ENCODE measurements around the gene COL2A1.

COL2A1 gene

DNA sequence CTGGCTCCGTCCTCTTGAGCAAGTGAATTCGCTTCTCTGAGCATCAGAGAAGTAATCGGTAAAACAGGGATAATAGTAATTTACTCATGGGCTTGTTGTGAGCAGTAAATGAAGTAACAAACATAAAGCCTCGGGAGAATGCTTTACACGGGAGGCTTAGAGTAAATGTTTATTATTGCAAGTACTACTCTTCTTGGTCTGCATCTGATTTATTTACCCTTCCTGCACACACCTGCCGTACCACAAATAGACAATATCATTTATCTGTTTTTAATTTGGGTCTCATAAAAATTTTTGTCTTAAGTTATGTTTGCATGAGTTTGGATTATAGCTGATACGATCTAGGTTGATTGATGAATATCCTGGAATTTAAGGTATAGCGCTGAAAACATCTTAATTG is 7.8 kb upstream of the COL2A1 start:
- no peak for DNase-seq (ENCODE audit: low spot score)

DNA sequence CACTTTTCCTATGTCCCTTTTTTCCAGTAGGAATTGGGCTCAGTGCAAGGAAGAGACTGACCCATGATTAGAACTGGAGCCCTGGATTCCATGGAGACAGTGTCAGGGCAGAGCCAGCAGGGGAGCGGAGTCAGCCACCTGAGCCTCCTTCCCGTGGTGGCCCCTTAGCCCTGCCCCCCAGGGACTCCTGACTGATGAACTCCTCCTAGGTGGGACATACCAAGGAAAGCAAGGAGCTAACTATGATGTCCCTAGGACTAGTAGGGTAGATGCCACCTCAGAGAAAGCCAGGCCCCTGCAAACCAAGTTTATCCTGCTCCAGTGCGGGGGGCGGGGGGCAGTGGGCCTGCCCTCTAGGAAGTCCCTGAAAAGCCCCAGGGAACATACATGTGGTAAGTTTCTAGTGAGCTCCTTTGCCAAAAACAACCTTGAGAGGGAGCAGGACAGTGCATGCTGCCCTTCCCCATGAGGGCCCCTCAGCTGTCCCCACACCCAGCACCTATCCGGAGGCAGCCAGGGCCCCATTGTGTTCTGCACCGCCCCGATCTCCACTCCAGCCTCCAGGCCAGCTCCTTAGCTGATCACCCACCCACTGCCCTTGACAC is 6.2 kb upstream of the COL2A1 start:
- no peak for DNase-seq (ENCODE audit: low spot score)

DNA sequence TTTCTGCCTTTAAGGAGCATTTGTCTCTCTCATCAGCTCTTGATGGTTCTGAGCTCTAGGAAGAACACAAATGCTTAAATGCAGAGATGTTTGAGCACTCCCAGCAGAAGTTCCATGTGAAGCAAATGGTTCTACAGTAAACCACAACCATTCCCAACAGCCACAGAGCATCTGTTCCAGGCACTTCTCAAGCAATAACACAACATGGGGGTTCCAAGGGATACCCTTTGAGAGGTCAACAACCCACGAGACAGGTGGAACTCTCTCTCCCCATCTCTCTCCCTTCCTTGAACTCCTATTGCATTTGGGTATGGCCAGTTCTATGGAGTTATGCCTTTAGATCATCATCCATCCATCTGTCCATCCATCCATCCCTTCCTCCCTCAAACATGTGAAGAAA is 5.2 kb upstream of the COL2A1 start:
- DNase-seq (ENCODE audit: low spot score): no peak

DNA sequence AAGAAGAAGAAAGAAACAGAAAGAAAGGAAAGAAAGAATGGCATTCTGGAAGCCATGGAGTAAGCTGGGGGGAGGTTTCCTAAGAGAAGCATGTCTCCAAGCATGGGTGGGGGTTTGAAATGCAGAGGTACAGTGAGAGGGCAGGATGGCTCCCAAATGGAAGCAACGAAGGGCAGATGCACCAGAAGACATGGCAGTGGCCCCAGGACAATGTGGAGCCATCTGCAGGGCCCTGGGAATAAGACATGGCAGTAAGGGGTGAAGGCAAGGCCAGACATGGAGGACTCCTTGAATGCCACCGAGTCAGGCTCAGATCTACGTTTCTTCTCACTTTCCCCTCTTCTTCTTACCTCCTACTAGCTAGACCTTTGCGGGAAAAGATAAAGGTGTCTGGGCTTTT is 4.7 kb upstream of the COL2A1 start:
- no peak for DNase-seq (ENCODE audit: low spot score)

DNA sequence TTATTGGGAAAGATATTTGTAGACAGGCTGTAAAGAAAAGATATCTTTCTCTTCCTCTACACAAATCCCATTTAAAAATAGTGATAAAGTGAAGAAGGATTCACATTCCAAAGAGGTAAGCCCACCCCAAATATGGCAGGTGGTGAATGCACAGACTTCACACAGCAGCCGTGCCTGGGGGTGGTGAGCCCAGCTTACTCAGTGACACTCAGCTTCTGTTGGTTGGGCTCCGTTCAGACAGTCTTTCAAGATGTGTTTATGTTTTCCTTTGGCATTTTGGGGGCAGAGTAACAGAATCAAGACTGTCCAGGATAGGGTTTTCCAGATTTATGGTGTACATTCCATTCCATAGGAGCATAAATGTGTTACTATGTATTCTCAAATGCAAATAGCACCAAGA is 4.1 kb upstream of the COL2A1 start:
- DNase-seq (ENCODE audit: low spot score): no peak

DNA sequence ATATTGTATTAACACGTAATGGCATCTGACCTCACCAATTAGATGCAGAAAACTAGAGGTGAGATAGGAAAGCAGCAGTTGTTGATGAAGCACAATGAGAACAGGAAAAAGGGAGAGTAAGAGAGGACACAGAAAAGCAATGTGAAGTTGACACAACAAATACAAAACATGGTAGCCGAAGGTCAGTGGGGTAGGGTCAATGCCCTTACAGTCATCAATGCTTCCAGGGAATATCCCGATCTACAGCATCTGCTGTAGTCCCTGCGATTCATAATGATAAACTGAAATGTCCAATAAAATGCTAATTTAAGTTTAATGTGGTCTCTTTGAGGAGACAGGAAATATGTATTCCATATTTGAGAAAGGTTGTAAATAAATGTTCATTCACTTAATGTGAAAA is 2.9 kb upstream of the COL2A1 start:
- DNase-seq (ENCODE audit: low spot score): no peak

DNA sequence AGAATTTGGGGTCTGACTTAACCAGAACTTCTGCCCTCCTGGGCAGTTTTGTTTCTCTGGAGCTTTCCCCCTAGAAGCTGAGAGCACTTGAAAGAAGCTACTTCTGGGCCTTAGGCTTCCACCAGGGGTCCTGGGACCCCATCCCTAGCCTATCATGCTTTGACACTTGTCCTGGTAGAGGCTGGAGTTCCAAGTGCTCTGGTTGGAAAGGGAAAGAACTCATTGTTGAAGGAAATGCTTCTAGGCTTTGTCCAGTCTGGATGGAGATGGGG is 1.4 kb upstream of the COL2A1 start:
- DNase-seq (ENCODE audit: low spot score): no peak

DNA sequence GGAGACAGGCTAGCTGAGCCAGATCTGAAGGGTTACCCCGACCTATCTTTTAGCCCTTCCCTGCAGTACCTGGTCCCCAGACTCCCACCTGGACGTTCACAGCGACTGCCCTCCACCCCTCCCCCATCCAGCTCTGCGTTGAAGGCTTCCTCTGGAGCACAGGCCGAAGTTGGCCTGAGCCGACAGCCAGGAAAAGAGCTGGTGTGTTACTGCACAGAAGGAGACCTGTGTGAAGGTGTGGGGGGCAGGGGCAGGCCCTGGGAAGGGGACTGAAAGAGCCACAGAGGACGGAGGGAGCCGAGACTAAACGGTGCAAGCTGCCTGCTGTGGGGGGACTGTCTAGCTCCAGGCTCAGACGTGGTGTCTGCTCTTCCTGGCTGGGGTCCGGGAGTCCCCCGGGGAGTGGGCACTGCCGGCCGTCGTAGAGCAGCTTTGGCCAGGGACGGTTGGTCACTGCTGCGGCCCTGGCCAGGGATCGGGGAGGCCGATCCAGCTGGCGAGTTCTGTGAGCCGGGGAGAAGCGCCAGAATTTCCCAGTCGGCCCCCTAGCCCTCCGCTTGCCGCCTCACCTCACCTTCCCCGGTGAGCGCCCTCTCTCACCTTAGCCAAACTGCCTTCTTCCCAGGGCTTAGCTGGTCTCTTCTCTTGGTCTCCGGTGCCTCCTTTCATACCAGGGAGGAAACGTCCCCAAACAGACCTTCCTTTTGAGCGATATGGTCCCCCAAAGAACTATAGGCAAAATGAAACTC is 899 bp upstream of the COL2A1 start:
- DNase-seq (ENCODE audit: low spot score): no peak

DNA sequence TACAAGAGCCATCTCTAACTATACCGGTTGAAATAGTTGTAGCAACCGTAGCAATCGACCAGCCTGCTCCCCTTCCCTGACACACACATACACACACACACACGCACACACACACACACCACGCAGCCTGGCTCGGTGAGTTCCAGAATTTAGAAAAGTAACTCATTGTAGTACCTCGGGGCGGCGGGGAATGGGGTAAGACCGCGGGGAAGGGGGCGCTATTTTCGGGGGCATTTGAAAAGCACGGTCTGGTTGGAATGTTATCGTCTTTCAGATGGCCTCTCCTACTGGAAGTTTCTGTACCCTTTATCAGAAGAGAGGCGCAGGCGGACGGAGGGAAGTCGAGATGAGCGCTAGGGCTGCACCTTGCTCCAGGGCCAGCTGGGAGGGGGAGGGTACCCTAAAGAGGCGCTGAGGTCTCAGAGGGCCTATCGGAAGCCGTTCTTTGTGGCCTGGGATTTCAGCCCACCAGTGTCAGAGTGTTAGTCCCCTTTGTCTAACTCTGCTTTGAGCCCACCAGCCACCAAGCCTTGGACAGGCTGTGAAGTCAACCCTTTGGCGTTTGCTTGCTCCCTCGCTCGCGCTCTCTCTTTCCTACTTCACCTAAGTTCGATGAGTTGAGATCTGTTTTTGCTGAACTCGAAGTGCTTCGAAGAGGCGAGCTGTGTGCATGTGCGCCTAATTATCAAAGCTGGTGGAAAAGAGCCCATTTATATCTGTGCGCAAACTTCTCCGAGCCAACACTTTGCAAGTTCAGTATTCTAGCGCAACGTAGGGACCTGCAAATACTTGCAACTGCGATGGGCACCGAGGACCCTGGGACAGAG is 837 bp downstream of the COL2A1 start:
- no peak for DNase-seq (ENCODE audit: low spot score)

DNA sequence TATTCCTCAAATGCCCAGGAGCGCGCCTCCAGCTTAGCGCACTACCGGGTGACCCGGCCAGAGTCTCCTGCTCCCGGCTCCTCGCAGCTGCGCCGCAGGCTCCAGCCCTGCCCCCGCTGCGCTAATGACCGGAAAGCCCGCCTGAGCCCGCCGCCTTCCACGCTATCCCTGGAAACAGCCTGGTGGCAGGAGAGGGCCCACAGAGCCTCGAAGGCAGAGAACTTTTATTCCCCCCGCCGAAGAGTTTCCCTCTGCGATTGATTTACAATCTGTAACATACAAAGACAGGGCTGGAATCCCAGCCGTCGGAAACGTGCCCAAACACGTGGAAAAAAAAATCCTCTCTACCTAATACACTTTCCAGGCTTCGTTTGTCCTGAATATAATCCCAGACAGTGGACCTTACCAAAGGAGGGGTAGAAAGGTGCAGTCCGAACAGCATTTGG is 1.5 kb downstream of the COL2A1 start:
- DNase-seq (ENCODE audit: low spot score): peak; percentile 81

DNA sequence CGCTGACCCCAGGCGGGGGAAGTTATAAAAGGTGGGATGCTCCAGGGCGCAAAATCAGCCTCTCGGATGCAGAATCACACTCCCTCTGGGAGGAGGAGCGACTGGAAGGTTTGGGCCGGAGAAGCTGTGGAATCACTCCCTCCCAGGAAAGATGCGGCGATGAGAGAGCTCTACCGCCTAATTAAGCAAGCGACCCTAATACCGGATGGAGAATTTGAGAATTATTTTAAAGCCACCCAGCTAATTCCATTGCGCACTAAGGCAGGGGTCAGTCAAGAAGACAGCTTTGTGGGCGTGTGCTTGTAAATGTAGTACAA is 1.9 kb downstream of the COL2A1 start:
- no peak for DNase-seq (ENCODE audit: low spot score)

DNA sequence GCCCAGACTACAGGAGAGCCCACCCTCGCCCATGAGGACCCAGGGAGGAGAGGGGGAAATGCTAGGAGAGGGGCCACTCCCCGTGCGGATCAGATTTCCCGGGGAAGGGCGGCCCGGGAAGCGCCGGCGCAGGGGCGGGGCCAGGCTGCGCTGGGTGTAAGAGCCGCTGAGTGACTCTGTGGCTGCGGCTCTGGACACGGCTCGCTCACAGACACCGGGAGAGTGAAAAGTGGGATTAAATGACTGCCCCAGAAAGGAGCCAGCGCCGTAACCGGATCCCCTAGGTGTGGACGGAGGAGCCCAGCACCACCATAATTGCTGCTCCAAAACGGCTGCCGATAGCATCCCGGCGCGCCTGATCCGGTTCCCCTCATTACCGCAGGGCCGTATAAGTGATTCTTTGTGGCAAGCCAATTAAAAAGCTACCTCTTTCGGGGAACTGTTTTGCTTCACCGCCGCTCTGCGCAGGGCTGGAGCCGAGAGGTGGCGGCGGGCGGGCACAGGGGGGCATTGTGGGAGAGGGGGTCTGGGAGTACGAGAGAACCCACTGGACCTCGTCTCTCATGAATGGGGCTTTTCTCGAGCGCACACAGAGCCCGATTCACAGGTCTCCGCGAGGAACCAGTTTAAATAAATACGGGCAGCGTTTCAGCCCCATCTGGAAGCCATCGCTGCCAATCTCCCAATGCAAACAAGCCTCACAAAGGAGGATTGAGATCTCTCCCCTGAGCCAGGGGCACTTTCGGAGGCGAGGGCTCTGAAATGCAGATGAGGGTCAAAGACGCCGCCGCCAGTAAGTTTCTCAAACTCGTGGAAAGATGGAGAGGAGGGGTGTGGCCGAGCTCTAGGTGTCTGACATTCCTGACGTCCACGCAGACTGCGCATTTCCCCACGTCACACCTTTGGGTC is 2.5 kb downstream of the COL2A1 start:
- peak; percentile 87 for DNase-seq (ENCODE audit: low spot score)

DNA sequence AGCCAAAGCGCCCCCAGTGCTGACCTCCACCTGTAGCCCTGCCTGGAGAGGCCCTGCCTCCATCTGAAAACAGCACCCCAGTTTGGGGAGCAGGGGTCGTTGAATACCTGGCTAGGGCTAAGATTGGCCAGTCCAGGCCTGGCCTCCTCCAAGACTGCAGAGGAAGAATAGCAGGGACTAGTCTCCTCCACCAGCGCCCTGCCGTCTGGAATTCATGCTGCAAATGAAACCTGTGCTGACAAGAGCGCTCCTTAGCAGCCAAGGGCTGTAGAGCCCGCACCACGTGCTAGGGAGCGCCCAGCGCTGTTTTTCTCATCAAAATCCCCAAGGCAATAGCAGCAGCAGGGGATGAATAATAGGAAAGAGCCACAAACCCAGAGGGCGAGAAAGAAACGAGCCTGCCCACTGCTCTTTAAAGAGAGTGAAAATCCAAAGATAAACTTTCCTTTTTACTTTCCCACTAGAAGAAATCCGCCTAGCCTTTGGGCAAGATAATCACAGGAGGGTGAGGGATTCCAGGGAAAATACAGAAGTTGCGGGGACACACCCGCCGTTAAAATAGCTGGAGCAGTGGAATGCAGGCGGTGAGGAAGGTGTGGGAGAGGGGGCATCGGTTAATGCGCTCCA is 3.3 kb downstream of the COL2A1 start:
- DNase-seq (ENCODE audit: low spot score): peak; percentile 62

DNA sequence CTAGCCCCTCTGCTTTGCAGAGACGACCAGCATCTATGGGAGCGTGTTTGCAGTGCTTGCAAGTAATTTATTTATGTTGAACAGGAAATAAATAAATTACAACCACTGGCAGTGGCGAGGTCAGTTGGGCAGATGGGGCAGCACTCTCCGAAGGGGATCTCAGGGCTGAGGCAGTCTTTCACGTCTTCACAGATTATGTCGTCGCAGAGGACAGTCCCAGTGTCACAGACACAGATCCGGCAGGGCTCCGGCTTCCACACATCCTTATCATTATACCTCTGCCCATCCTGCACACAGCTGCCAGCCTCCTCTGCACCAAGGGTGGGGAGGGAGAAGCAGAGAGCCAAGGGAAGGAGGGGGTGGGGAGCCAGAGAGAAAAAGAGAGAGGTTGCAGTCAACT is 4.5 kb downstream of the COL2A1 start:
- DNase-seq (ENCODE audit: low spot score): no peak

DNA sequence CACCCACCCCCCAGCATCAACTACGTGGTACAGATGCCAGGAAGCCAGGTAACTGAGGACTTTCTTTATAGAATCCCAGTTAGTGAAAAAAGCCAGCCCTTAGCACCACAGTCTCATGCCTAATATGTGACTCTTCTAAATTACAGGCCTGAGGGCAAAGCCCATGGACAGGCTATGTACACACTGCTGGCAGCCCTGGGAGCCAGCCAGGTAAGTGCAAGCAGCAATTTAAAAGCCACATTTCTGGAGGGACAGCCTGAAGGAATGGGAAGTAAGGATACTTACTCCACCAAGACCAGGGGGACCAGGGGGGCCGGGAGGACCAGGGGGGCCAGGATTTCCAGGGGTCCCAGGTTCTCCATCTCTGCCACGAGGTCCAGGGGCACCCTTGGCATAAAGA is 7.0 kb downstream of the COL2A1 start:
- no peak for DNase-seq (ENCODE audit: low spot score)

DNA sequence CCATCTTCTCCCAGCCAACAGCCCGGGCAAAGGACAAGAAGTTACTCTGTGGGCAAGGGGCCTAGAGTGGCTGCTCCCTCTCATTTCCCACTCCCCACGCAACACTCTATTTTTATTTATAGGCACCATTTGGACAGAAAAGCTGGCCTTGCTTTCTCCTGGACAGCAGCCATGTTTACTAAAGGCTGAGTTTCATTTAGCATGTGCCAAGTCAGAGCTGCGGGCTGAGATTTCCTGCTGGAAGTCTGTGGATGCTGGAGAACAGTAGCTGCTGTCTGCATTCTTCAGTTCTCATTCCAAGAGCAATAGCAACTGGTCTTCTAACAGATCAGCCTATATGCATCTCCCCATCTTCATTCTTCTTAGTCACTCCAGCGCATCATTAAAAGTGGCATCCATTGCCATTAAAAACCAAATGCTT is 8.3 kb downstream of the COL2A1 start:
- DNase-seq (ENCODE audit: low spot score): peak; percentile 66

DNA sequence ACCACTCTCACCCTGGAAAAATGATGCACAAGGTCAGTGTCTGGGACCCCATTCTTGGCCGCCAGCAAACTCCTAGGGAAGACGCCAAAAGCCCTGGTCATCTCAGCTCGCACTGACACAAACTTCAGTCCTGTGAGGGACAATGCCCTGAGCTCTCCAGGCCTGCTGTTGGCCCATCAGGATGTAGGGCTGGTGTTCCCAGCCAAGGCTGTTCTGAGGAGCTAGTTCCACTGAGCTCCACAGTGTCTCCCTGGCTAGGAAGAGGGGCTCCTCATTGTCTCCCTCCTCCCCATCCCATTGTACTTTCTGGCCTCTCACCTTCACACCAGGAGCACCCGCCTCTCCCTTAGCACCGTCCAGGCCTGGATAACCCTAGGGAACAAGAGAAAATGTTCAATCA is 10.8 kb downstream of the COL2A1 start:
- no peak for DNase-seq (ENCODE audit: low spot score)

DNA sequence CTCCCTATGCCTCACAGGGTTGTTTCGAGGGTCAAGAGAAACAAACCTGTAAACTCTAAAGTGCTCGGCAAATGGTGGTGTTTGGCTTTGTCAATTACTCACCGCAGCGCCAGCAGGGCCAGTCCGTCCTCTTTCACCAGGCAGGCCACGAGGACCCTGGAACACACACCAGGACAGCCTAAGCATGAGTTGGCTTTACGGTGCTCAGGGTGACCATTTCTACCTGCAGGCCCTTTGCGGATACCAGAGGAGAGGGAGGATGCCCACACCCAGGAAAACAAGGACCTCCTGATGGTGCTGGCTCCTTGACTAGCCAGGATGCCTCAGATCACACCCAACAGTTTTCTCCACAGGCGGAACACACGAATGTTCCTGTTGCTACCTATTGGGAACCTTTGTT is 11.5 kb downstream of the COL2A1 start:
- DNase-seq (ENCODE audit: low spot score): no peak

DNA sequence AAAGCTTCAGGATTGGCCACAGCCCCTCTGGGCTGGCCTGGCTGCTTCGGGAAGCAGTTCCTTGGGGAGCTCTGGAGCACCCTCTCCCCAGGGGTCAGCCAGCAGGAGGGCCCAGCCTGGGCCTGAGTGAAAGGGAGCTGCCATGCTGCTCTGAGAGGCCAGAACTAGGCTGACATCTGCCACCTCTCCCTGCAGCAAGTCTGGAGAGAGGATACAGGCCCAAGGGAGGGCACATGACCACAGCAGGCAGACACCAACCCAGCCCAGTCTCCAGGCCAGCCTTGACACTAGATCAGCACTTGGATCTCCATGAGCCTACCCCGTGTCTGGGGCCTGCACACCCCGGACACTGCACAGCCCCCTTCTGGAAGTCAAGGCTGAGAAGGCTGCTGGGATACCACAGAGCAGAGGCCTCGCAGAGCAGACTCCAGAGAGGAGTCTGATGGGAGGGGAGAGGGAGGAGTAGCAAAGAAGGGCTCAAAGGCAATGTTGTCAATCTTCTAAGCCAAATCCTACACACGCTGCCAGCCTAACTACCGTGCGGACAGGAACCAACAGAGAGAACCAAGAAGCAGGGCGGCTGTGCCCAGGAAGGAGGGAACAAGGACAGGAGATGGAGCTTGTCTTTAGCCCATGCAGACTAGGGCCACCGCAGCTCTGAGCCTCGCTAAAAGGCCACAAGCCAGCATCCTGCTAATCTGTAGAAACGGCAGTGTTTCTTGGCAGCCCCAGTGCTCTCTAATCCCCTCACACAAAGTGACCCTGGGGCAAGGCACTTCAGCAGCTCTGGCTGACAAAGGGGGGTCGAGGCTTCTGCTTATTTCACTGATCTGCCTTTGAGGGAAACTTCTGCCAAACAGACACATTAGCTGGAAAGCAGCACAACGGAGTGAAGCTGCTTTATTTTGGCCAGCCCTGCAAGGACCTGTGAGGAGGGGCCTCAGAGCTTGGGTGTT is 12.9 kb downstream of the COL2A1 start:
- no peak for DNase-seq (ENCODE audit: low spot score)

DNA sequence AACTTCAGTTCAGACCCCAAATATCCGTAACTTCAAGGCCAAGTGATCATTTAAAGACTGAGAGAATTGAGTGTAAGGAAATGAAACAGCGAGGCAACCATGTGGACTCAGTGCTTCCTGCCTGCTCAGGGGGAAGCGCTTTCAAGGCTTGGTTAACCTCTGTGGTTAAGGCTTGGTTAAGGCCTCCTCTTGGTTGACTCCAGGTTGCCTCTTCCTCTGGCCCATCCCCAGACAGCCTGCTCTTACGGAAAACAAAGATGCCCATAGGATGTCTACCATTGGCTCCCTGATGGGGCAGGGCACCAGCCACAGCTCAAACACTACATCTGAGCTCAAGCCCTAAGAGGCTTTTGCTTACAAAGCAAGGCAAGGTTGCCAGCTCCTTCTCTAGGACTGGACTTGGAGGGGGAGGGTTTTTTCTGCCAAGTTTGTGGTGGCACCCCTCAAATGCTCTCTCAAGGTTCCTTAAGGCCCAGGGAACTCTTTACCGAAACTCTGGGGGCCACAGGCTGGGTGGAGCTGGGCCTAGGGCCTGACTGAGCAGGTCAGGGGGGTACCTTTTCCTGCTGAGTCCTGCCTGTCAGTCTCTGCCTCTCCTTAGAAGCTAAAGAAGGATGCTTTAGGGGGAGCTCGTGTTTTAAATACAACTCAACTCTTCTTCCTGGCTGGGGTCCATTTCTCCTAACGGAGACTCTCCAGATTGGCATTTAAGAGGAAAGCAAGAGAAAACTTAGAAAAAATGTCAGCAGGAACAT is 13.7 kb downstream of the COL2A1 start:
- no peak for DNase-seq (ENCODE audit: low spot score)

Data from AG20443 (cell line).